HCT116 (cell line): ENCODE data around the gene ADAMTSL2. TPM values are rescaled to one million over a fixed set of nuclear protein-coding genes. Genes with fewer than 3 reads are reported as not detected.

Experiments
- ATAC-seq: fragments of 200-7000 bp; cut with Tn5 transposase; 2 replicates; pipeline ENCODE4 v1.9.1; 2020; ENCODE audit warnings: mild to moderate bottlenecking, moderate library complexity
- BruUV-seq: library from RNA; stranded (reverse); fragments of 400-500 nt; replicated peaks from 2 replicates; lab custom pipeline; 2021; lab: Mats Ljungman, UMichigan
- CTCF ChIA-PET: fragments of 300-600 bp; sonication (Branson Sonifier 250); formaldehyde crosslinking; loops from one replicate; lab custom pipeline; 2021; ENCODE audit warnings: antibody characterized with exemption; lab: Charles Lee
- POLR2A ChIA-PET: fragments of 300-600, 350-600 bp; sonication (Branson Sonifier 250); formaldehyde crosslinking; loops from one replicate; lab custom pipeline; 2021; ENCODE audit warnings: antibody characterized with exemption; lab: Charles Lee
- RAD21 ChIA-PET, 2 experiments: fragments of 300-600 bp; sonication (Branson Sonifier 250); formaldehyde crosslinking; loops; one replicate each; lab custom pipeline; 2023; ENCODE audit warnings: low total read pairs in 2 of 2; ENCODE audit not compliant: uncharacterized antibody in 2 of 2, unreplicated experiment in 2 of 2, low non-redundant PET in 1 of 2; lab: Charles Lee
- DNase-seq: peaks from one replicate; pipeline ENCODE4 v3.0.0-alpha.2; 2010; ENCODE audit warnings: low read depth, low spot score
- H2AFZ ChIP-seq: fragments of 200-600 bp; shearing (Covaris generic), sonication (generic); 2 replicates; pipeline ENCODE4 v1.6.1; 2017; ENCODE audit warnings: low read depth, mixed run types, mixed read lengths, antibody characterized with exemption, low read length; ENCODE audit not compliant: poor library complexity, severe bottlenecking
- H3K27ac ChIP-seq: 2 replicates; pipeline ENCODE4 v1.5.1; 2012; ENCODE audit warnings: low read depth, low read length
- H3K27me3 ChIP-seq: fragments of 200-600 bp; sonication (generic); 2 replicates; pipeline ENCODE4 v1.6.1; 2016; ENCODE audit warnings: mixed run types, low read length, mixed read lengths; ENCODE audit not compliant: insufficient read depth
- H3K36me3 ChIP-seq, 2 experiments: fragments of 200-500 bp in 1 of 2; fragments of 200-600 bp in 1 of 2; sonication (Bioruptor generic) in 1 of 2; sonication (generic) in 1 of 2; 2 replicates each; pipeline versions ENCODE4 v1.5.1 to v1.6.1; 2014 to 2016; ENCODE audit warnings: low read length in 2 of 2, inconsistent platforms in 1 of 2, mixed read lengths in 1 of 2, mixed run types in 1 of 2; ENCODE audit not compliant: insufficient read depth in 2 of 2, control insufficient read depth in 1 of 2
- H3K4me1 ChIP-seq, 2 experiments: fragments of 200-600 bp in 1 of 2; sonication (generic) in 1 of 2; 2 replicates each; pipeline versions ENCODE4 v1.5.1 to v1.6.1; 2012 to 2017; ENCODE audit warnings: low read length in 2 of 2, inconsistent platforms in 1 of 2, mild to moderate bottlenecking in 1 of 2, mixed read lengths in 1 of 2, mixed run types in 1 of 2, moderate library complexity in 1 of 2; ENCODE audit not compliant: insufficient read depth in 2 of 2, control insufficient read depth in 1 of 2
- H3K4me2 ChIP-seq: fragments of 200-600 bp; sonication (generic); 2 replicates; pipeline ENCODE4 v1.6.1; 2017; ENCODE audit warnings: mixed run types, low read length, mixed read lengths
- H3K4me3 ChIP-seq, 2 experiments: fragments of 200-600 bp in 1 of 2; sonication (generic) in 1 of 2; replicated peaks in 1 of 2; 2 replicates each; pipeline ENCODE4 v1.5.1; 2011 to 2016; ENCODE audit warnings: low read length in 2 of 2, control low read depth in 1 of 2, low read depth in 1 of 2, mild to moderate bottlenecking in 1 of 2, mixed read lengths in 1 of 2, mixed run types in 1 of 2
- H3K79me2 ChIP-seq: fragments of 200-600 bp; sonication (generic); 2 replicates; pipeline ENCODE4 v1.6.1; 2017; ENCODE audit warnings: mild to moderate bottlenecking, mixed run types, low read length, moderate library complexity, mixed read lengths; ENCODE audit not compliant: insufficient read depth
- H3K9ac ChIP-seq: fragments of 200-600 bp; sonication (generic); 2 replicates; pipeline ENCODE4 v1.6.1; 2016; ENCODE audit warnings: low read length, mixed read lengths
- H3K9me2 ChIP-seq: fragments of 200-600 bp; sonication (generic), shearing (Covaris generic); 2 replicates; pipeline ENCODE4 v1.6.1; 2017; ENCODE audit warnings: mixed run types, mild to moderate bottlenecking, moderate library complexity; ENCODE audit not compliant: insufficient read depth
- H3K9me3 ChIP-seq, 2 experiments: fragments of 200-500 bp in 1 of 2; fragments of 200-600 bp in 1 of 2; sonication (Bioruptor generic) in 1 of 2; sonication (generic) in 1 of 2; 2 replicates each; pipeline ENCODE4 v1.6.1; 2014 to 2017; ENCODE audit warnings: low read length in 2 of 2, mixed read lengths in 2 of 2, inconsistent platforms in 1 of 2, low read depth in 1 of 2, mild to moderate bottlenecking in 1 of 2, mixed run types in 1 of 2, moderate library complexity in 1 of 2; ENCODE audit not compliant: control insufficient read depth in 1 of 2, insufficient read depth in 1 of 2
- H4K20me1 ChIP-seq: fragments of 200-600 bp; sonication (generic), shearing (Covaris generic); 2 replicates; pipeline ENCODE4 v1.6.1; 2017; ENCODE audit warnings: mixed run types, mild to moderate bottlenecking, moderate library complexity; ENCODE audit not compliant: insufficient read depth
- CBX3 ChIP-seq: IDR thresholded peaks from 2 replicates; pipeline ENCODE4 v1.6.1; 2012; ENCODE audit warnings: low read depth
- ELF1 ChIP-seq: IDR thresholded peaks from 2 replicates; pipeline ENCODE4 v1.6.1; 2012; ENCODE audit warnings: low read depth, borderline replicate concordance
- POLR2A ChIP-seq: IDR thresholded peaks from 2 replicates; pipeline ENCODE4 v1.7.0; 2011; ENCODE audit warnings: borderline replicate concordance; ENCODE audit not compliant: insufficient read depth, insufficient read length; ENCODE audit errors: extremely low read depth
- POLR2AphosphoS5 ChIP-seq: IDR thresholded peaks from 2 replicates; pipeline ENCODE4 v1.6.1; 2011; ENCODE audit warnings: mild to moderate bottlenecking, low read depth, low read length, moderate library complexity
- RAD21 ChIP-seq: IDR thresholded peaks from 2 replicates; pipeline ENCODE4 v1.6.1; 2012; ENCODE audit warnings: low read depth, mild to moderate bottlenecking
- SIN3A ChIP-seq: IDR thresholded peaks from 2 replicates; pipeline ENCODE4 v1.6.1; 2012; ENCODE audit warnings: low read depth
- SP1 ChIP-seq: IDR thresholded peaks from 2 replicates; pipeline ENCODE4 v1.6.1; 2012; ENCODE audit warnings: low read depth
- SRF ChIP-seq: IDR thresholded peaks from 2 replicates; pipeline ENCODE4 v1.6.1; 2012; ENCODE audit warnings: low read depth
- ZFX ChIP-seq: fragments of 450-650 bp; IDR thresholded peaks from 2 replicates; pipeline ENCODE4 v1.6.1; 2017
- ZNF274 ChIP-seq: fragments of 200-500 bp; sonication (Bioruptor generic); IDR thresholded peaks from 2 replicates; pipeline ENCODE4 v1.6.1; 2014; ENCODE audit warnings: mild to moderate bottlenecking, low read depth, low read length, inconsistent platforms
- intact Hi-C: fragments of 100-400 bp; cut with micrococcal nuclease; formaldehyde crosslinking; loops from 2 replicates; pipeline ENCODE4 v1.10.0; 2022
- total RNA-seq: library from RNA; stranded (reverse); gene quantifications from one replicate; pipeline ENCODE4 v1.2.1, GENCODE V29; 2021; ENCODE audit not compliant: unreplicated experiment
- TF ChIP-seq, protein P1 (sequence below): IDR thresholded peaks from 2 replicates; pipeline ENCODE4 v1.6.1; 2012; ENCODE audit warnings: low read depth
- TF ChIP-seq, protein P2 (sequence below): IDR thresholded peaks from 2 replicates; pipeline ENCODE4 v1.6.1; 2012

The ADAMTSL2 gene
- total RNA-seq, 1 experiment from 2014 or later: not detected

DNA sequence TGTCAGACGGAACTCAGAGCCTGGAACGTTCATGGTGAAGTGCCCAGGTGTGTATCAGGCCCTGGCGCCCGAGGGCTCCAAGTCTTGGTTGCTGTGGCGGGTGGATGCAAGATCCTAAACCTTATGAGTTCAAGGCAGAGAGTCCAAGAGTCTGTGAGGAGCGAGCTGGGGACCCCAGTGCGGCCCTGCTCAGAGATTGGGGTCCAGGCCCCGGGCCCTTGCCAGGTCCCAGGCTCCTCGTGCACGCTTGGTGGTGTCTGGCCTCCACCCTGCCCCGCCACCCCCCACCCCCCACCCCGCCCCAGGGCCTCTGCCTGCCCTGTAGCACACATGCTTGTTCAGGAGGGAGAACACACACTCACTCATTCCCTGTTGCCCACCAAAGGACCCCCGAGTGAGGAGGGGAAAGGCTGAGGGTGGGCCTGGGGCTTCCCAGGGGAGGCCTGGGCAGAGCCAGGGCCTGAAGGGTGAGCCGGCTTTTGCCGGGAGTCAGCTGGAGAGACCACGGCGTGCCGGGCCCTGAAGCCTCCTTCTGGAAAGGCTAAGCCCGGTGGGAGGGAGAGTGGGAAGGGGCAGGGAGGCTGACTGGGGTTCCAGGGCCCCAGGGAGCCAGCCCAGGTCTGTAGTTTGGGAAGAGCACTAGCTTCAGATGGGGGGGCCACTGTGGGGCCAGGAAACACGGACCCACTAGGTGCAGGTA is 37.5 kb downstream of the ADAMTSL2 start (continued):
- no peak for TF ChIP-seq RAD21
- TF ChIP-seq ZFX: no peak
- TF ChIP-seq SRF: no peak
- TF ChIP-seq CBX3: no peak
- no peak for TF ChIP-seq SIN3A
- TF ChIP-seq, protein P1, sequence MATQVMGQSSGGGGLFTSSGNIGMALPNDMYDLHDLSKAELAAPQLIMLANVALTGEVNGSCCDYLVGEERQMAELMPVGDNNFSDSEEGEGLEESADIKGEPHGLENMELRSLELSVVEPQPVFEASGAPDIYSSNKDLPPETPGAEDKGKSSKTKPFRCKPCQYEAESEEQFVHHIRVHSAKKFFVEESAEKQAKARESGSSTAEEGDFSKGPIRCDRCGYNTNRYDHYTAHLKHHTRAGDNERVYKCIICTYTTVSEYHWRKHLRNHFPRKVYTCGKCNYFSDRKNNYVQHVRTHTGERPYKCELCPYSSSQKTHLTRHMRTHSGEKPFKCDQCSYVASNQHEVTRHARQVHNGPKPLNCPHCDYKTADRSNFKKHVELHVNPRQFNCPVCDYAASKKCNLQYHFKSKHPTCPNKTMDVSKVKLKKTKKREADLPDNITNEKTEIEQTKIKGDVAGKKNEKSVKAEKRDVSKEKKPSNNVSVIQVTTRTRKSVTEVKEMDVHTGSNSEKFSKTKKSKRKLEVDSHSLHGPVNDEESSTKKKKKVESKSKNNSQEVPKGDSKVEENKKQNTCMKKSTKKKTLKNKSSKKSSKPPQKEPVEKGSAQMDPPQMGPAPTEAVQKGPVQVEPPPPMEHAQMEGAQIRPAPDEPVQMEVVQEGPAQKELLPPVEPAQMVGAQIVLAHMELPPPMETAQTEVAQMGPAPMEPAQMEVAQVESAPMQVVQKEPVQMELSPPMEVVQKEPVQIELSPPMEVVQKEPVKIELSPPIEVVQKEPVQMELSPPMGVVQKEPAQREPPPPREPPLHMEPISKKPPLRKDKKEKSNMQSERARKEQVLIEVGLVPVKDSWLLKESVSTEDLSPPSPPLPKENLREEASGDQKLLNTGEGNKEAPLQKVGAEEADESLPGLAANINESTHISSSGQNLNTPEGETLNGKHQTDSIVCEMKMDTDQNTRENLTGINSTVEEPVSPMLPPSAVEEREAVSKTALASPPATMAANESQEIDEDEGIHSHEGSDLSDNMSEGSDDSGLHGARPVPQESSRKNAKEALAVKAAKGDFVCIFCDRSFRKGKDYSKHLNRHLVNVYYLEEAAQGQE: no peak

DNA sequence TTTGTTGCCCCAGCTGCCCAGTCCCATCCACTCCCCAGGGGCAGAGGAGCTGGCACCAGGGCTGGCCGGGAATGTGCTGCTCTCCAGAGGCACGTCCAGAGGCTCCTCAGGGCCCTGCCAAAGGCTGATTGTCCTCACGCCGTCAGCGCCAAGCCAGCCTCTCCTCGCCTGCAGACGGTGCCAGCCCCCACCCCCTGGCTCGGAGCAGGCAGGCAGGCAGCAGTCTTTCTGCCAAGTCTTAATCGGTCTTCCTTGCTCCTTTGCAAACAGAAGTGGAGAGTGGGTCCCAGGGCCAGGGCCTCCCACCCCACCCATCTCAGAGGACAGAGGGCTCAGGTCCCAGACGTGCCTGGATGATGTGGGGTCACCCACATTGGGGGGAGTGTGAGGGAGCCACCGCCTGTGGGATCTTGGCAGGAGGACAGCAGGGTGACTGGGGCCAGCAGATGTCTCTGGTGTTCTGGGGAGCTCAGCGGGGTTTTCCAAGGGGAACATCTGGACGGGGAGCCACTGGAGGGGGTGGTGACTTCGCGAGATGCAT is 38.4 kb downstream of the ADAMTSL2 start:
- H3K4me1 ChIP-seq: no peaks in the 10 kb centered on the region
- BruUV-seq: no TSS peak
- RAD21 ChIA-PET: no interaction called here
- H3K9me3 ChIP-seq: no peaks in the 10 kb centered on the region
- H3K4me2 ChIP-seq: no peak overlapping the region
- no peak overlapping the region for H2AFZ ChIP-seq
- intact Hi-C loops: no loop called here
- no peaks in the 10 kb centered on the region for H3K9me2 ChIP-seq
- no peaks in the 10 kb centered on the region for H4K20me1 ChIP-seq
- H3K27me3 ChIP-seq: no peaks in the 10 kb centered on the region
- no peak for DNase-seq
- no peaks in the 10 kb centered on the region for H3K36me3 ChIP-seq
- no peak overlapping the region for H3K9ac ChIP-seq
- no peaks in the 10 kb centered on the region for H3K79me2 ChIP-seq
- H3K4me3 ChIP-seq: no peak overlapping the region
- CTCF ChIA-PET: no interaction called here
- H3K27ac ChIP-seq: no peak overlapping the region
- no peak for ATAC-seq
- TF ChIP-seq POLR2AphosphoS5 (no peak), SP1 (no peak), RAD21 (no peak), SIN3A (no peak), ZFX (no peak), ELF1 (no peak), ZNF274 (no peak), POLR2A (no peak)
- TF ChIP-seq, protein P2, sequence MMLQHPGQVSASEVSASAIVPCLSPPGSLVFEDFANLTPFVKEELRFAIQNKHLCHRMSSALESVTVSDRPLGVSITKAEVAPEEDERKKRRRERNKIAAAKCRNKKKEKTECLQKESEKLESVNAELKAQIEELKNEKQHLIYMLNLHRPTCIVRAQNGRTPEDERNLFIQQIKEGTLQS: no peak
- POLR2A ChIA-PET: no interaction called here
